ENCODE measurements around the gene PRR5. TPM values are rescaled to one million over a fixed set of nuclear protein-coding genes. Genes with fewer than 3 reads are reported as not detected.

Gene PRR5
- total RNA-seq, 2 donors from 2014 or later = 7.3 to 30.0 TPM

DNA sequence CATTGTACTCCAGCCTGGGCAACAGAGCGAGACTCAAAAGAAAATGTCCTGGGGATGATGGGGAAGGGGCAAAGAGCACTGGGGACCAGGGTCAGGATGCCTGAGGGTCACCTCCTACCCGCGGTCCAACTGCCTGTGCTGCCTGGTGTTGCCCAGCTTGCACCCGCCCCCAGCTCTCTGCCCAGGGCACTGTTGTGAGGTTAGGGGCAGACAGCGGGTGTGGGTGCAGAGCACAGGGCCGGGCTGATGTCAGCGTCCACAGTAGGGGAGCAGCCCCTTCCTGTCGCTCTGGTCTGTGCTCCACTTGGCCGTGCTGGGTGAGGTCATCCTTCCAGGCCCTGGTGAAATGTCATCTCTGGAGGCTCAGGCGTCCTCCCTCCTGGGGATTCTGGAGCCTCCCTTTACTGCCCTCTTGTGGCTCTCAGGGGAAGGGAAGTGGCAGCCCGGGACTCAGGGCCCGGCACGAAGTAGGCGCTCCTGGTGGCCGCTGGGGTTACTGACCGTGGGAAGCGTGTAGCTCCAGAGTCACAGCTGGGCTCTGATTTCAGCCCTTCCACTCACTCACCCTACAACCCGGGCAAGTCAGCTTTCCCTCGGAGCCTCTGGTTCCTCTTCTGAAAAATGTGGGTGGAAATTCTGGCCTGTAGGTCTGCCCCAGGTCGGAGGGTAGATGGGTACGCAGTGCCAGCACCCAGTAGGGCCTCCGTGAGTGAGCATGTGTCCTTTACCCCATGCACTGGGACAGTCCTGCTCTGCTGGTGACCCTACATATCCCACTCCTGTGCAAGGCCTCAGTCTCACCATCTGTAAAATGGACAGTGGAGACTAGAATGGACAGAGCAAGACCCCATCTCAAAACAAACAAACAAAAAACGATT is 17.3 kb upstream of the PRR5 start:
- peak; percentile 37 for DNase-seq (ENCODE audit: low spot score)
- no peak overlapping the region for H3K4me3 ChIP-seq
- no peaks in the 10 kb centered on the region for H3K4me1 ChIP-seq (ENCODE audit: control insufficient read depth in 1 of 2, low read depth in 2 of 2)
- H3K27me3 ChIP-seq (replicated peaks; ENCODE audit: insufficient read depth) = no peaks in the 10 kb centered on the region
- no peak overlapping the region for H3K27ac ChIP-seq
- TF ChIP-seq, protein P1, sequence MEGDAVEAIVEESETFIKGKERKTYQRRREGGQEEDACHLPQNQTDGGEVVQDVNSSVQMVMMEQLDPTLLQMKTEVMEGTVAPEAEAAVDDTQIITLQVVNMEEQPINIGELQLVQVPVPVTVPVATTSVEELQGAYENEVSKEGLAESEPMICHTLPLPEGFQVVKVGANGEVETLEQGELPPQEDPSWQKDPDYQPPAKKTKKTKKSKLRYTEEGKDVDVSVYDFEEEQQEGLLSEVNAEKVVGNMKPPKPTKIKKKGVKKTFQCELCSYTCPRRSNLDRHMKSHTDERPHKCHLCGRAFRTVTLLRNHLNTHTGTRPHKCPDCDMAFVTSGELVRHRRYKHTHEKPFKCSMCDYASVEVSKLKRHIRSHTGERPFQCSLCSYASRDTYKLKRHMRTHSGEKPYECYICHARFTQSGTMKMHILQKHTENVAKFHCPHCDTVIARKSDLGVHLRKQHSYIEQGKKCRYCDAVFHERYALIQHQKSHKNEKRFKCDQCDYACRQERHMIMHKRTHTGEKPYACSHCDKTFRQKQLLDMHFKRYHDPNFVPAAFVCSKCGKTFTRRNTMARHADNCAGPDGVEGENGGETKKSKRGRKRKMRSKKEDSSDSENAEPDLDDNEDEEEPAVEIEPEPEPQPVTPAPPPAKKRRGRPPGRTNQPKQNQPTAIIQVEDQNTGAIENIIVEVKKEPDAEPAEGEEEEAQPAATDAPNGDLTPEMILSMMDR (IDR thresholded peaks at IDR 0.05) = peak; percentile 74
- H3K36me3 ChIP-seq = no peaks in the 10 kb centered on the region
- H3K9me3 ChIP-seq = no peaks in the 10 kb centered on the region
- ATAC-seq (ENCODE audit: insufficient number of reproducible peaks, low FRiP score, low read depth) = peak; percentile 16

DNA sequence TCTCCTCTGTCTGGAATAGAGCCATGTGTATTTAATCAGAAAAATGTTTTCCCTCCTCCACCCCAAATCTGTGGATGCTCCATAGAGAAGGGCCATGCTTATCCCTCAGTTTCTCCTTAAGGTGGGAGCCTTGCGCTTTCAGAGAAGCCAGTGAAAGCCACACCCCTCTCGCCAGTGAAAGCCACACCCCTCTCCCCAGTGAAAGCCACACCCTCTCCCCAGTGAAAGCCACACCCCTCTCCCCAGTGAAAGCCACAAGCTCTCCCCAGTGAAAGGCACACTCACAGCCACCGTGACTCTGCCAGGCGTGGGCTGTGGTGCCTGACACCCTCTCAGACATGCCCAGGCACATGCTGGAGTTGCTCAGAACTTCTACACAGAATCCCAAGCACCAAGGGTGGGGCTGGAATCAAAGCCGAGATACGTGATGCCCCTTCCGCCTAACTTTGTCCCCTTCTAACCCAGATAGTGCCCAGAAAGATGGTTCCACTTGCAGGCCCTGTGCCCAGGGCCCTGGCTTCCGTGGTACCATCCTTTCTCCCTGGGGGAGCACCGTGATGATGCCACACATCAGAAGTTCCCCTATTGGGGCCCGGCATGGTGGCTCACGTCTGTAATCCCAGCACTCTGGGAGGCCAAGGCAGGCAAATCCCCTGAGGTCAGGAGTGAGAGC is 16.5 kb upstream of the PRR5 start:
- no peak overlapping the region for H3K27ac ChIP-seq
- H3K9me3 ChIP-seq = no peaks in the 10 kb centered on the region
- no peak for DNase-seq (ENCODE audit: low spot score)
- H3K4me3 ChIP-seq = no peak overlapping the region
- ATAC-seq (ENCODE audit: insufficient number of reproducible peaks, low FRiP score, low read depth) = no peak
- H3K4me1 ChIP-seq (ENCODE audit: control insufficient read depth in 1 of 2, low read depth in 2 of 2) = no peaks in the 10 kb centered on the region
- no peaks in the 10 kb centered on the region for H3K27me3 ChIP-seq (replicated peaks; ENCODE audit: insufficient read depth)
- TF ChIP-seq, protein P1 (IDR thresholded peaks at IDR 0.05) = no peak
- no peaks in the 10 kb centered on the region for H3K36me3 ChIP-seq

DNA sequence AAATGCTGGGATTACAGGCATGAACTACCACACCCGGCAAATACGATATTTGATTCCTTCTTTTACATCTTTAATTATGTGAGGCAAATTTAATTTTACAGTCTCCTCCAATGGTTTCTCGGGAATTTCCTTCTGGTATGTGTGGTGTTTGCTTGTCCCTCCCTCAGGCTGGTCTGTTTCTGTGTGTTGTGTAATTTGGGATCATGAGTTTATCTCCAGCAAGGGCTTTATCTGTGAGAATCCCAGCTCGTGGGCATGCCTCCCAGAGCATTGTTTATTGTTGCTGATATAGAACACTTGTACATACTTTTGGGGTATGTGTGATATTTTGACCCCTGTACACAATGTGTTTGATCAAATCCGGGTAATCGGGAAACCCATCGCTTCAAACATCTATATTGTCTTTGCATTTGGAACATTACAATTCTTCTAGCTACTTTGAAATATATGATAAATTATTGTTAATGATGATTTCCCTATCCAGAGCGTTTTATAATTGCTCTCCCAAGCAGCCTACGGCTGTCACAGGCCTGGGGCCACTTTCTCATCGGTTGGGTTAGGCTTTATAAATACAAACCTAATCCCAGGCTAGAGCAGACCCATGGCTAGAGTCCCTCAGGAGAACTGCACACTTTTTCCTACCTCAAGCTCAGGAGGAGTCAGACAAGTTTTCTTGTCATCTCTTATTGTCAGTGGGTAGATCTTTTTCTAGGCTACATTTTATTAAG is 15.0 kb upstream of the PRR5 start:
- no peaks in the 10 kb centered on the region for H3K36me3 ChIP-seq
- H3K4me1 ChIP-seq (ENCODE audit: control insufficient read depth in 1 of 2, low read depth in 2 of 2) = no peaks in the 10 kb centered on the region
- ATAC-seq (ENCODE audit: insufficient number of reproducible peaks, low FRiP score, low read depth) = no peak
- no peak for DNase-seq (ENCODE audit: low spot score)
- no peak overlapping the region for H3K27ac ChIP-seq
- TF ChIP-seq, protein P1 (IDR thresholded peaks at IDR 0.05) = no peak
- no peak overlapping the region for H3K4me3 ChIP-seq
- no peaks in the 10 kb centered on the region for H3K9me3 ChIP-seq
- H3K27me3 ChIP-seq (replicated peaks; ENCODE audit: insufficient read depth) = no peaks in the 10 kb centered on the region

DNA sequence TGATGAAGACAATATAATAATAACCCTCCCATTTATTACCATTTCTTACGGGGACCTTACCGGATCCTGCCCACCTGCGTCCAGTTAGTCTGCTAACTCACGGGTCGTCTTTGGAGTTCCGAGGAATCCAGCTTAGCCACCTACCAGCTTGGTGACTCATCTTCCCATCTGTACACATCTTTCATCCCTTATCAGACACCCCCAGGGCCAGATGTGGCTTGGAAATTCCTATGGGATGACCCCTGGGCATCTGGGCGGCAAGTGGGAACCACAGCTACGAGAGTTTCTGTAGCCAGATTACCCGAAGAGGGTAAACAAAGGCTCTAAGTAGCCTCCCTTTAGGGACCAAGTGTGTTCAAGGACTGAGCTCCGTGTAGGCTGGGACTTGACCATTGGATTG is 12.8 kb upstream of the PRR5 start:
- DNase-seq (ENCODE audit: low spot score) = no peak
- no peaks in the 10 kb centered on the region for H3K27me3 ChIP-seq (replicated peaks; ENCODE audit: insufficient read depth)
- no peak overlapping the region for H3K4me3 ChIP-seq
- no peak overlapping the region for H3K27ac ChIP-seq
- no peaks in the 10 kb centered on the region for H3K4me1 ChIP-seq (ENCODE audit: control insufficient read depth in 1 of 2, low read depth in 2 of 2)
- ATAC-seq (ENCODE audit: insufficient number of reproducible peaks, low FRiP score, low read depth) = no peak
- TF ChIP-seq, protein P1 (IDR thresholded peaks at IDR 0.05) = no peak
- no peaks in the 10 kb centered on the region for H3K36me3 ChIP-seq
- no peaks in the 10 kb centered on the region for H3K9me3 ChIP-seq
